GM15510 (cell line): Measurements from ENCODE around the gene COL12A1.

Experiments
- POLR2A ChIP-seq: IDR thresholded peaks from 3 replicates; pipeline ENCODE4 v1.6.1; 2011; ENCODE audit warnings: borderline replicate concordance; ENCODE audit not compliant: insufficient read length; ENCODE audit errors: extremely low read depth

Gene COL12A1

DNA sequence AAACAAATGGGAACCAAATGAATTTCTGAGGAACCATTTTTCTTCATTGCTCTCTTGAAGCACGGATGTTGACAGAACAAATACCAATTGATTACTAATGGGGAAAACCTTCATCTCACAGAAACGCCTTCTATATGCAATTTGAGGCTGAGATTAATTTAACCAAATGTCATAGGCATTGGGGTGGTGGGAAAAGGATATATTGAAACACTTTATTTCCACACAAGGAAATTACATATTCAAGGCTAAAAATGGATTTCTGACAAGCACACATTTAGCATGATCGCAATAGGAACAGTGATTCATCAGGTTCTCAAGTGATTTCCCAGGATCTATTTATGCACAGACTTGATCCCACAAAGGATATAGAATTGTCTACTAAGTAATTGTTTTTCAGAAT is 88.9 kb downstream of the COL12A1 start:
- no peak for TF ChIP-seq POLR2A

DNA sequence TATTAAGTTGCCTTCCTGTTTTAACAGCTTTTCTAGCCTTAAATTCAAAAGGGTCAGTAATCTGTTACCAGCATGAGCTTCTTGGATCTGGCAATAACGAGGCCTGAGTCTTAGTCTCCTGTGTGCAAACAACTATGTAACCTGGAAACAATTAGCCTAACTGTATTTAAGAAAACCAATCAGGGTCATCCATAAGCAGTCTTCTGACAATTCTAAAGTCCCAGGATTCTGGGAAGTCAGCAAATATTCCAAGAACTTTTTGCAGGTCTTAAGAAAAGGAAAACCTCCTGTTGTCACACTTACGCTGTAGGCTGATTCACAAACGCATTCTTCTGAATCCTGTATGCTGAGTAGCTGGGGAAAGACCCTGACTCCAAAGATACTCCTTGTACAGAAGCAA is 90.4 kb downstream of the COL12A1 start:
- no peak for TF ChIP-seq POLR2A

DNA sequence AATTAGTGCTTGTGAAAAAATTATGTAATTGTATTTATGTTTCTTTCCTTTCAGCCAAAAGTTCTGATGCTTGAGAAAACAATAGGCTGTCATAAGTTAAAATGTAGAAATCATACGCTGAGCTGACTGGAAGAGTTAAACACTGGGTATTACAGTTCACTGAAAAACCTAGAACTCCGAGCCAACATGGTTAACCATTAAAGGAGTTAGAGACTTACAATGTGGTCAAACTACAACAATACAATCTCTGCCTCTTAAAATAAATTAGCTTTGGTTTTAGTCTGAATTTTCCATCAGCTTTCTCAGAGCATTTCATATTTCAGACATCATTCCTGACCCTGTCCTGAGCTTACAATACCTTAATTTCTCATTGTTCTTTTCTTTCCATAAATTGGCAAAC is 91.0 kb downstream of the COL12A1 start:
- TF ChIP-seq POLR2A: no peak

DNA sequence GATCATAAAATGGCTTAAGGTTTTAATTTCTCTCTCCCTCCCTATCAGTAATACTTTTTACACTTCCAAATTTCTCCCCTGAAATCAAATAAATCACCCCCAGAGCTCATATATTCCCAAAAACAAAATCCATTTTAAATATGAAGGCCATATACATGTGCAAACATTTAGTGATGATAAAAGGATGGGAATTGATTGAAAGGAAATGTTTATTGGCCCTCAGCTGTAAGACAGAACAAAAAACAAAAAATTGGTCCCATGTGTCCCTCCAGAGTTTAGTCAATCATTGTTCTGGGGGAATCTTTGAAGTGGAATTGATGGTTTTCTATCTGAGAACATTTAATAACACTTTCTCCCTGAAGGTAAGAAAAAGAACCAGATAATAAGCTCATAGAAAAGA is 91.7 kb downstream of the COL12A1 start:
- TF ChIP-seq POLR2A: no peak

DNA sequence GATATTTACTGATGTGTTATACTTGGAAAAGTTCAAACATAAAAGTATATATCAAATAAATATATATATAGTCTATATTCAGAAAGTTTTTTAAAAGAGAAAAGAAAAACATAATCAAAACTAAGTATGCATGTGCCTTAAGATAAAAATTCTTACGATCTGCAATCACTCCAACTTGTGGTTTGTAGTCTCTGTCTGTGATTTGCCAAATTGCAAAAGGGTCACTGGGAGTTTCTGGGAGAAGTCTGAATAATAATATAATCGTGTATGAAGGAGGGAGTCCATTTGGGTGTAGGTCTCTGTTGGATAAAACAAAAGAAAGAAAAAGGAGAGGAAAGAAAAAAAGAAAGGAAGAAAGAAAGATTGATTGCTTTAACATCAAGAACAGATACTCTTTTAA is 92.4 kb downstream of the COL12A1 start:
- TF ChIP-seq POLR2A: no peak

DNA sequence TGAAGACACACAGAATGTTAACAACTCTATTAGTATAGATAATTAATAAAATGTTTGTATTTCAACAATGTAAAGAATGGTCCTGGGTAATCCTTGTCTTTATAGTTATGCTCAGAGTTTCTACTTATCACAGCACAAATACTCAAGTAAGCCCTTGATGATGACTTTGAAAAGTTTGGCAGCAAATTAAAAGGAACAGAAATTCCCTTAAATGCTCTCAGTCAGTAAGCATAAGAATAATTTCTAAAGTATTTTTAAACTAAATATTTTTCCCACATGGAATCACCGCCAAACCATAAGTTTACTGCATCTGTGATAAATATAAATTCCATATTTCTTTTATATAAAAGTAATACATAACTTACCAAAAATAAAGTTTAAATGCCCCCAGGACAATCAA is 96.1 kb downstream of the COL12A1 start:
- no peak for TF ChIP-seq POLR2A

DNA sequence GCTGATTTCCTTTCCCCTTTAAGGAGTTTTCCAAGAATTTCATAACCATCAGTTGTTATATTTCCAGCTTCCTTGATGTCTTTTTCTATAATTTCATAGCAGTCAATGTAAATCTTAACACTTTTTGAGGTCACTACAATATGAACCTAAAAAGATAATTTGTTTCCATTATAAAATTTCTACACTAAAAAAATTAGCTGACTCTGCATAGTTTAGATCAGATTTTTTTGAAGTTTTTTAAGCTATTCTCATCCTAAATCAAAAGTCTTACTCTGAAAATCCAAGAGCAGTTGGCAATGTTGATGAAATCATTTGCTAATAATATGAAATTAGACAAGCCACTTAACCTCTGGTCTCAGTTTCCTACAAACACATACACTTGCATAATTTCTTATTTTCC is 96.8 kb downstream of the COL12A1 start:
- TF ChIP-seq POLR2A: no peak

DNA sequence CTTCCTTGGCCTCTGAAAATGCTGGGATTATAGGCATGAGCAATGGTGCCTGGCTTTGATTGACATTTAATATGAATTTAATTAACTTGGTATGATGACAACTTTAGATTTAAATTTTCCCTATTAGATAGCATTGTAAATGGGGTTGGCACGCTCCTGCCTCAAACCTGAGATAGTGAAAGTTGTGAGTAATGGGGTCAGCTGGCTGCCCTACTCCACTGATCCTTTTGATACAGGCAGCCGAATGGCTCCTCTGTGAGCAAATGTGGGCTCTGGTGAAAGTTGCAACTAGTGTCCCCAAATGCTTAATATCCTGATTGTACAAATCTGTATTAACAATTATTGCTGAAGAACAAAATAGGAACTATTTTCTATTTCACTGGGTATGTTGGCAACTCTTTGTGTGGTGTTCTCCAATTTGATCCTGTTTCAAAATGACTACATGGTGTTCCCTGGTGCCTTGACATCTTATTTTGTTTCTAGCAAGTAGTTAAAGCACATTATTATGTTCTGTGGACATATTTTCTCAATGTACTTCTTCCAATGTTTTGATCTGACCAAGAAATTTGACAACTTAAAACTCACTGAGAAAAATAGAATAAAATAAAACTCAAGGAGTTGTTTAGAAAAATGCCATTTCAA is 97.4 kb downstream of the COL12A1 start:
- no peak for TF ChIP-seq POLR2A

DNA sequence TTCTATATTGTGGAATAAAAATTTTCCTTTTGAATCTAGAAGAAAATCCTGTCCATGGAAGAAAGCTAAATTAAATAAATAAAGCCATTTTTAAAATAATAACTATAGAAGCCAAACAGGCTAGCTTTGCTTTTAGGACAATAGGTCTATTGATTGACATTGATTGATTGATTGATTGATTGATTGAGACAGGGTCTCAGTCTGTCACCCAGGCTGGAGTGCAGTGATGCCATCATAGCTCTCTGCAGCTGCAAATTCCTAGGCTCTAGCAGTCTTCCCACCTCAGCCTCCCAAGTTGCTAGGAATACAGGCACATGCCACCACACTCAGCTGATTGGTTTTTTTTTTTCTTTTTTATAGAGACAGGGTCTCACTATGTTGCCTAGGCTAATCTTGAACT is 97.9 kb downstream of the COL12A1 start:
- no peak for TF ChIP-seq POLR2A

DNA sequence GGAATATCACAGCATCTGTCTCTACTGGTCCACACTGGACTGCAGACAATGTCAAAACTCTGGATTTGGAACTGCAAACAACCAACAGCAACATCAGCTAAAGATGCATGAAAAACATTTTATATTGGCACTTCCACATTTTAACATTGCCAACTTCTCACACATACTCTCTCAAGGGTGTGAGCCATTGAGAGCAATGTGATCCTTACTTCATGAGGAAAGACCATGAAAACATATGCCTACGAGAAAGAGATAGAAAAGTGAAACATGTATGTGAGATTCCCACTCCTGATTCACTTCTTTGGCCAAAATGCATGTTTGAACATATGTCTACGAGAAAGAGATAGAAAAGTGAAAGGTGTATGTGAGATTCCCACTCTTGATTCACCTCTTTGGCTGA is 99.4 kb downstream of the COL12A1 start:
- TF ChIP-seq POLR2A: no peak

DNA sequence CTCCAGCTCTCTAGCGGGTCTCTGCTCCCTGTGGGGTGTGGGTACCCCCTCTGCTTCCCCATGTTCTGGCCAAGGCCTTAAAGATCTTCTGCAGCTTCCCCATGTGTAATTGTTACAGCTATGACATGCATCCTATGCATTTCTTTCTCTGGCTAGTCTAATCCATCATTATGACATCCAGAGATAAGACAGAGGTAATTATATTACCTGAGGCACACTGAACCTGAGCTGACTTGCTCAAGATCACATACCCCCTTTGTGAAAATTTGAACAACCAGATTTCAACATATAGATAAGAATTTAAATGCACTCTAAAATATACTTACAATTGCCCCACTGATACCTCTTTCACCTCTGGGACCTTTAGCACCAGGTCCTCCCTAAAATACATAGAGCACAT is 102.4 kb downstream of the COL12A1 start:
- no peak for TF ChIP-seq POLR2A

DNA sequence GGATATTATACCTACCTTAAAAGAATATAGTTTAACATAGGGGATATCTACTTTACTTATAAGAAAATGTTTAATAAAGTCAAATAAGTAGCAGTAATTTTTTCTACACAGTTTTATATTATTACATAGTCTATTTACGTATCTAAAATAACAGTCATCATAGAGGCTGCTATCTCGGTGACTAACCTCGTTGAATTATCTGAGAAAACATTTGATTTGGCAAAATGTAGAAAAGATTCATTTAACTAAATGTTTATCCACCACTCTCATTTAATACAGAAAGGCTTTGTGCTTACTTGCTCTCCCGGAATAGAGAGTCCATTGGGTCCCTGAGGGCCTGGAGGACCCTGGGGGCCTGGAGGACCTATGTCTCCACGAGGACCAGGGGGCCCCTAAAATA is 103.6 kb downstream of the COL12A1 start:
- TF ChIP-seq POLR2A: no peak

DNA sequence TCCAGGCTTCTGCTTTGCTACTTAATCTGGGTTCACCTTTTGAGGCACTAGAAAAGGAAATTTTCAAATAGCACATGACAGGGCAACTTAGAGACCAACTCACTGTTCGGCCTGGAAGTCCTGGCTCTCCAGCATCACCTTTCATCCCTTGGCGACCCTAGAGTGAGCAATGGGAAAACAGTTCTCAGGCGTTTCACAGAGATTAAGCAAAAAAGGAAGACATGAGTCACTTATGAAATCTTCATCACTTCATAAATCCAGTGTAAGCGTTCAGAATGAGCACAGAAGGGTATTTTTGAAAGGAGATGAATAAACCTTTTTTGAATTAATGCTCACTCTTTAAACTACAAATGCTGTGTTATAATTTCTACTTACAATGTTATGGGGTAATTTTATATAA is 104.0 kb downstream of the COL12A1 start:
- TF ChIP-seq POLR2A: no peak

DNA sequence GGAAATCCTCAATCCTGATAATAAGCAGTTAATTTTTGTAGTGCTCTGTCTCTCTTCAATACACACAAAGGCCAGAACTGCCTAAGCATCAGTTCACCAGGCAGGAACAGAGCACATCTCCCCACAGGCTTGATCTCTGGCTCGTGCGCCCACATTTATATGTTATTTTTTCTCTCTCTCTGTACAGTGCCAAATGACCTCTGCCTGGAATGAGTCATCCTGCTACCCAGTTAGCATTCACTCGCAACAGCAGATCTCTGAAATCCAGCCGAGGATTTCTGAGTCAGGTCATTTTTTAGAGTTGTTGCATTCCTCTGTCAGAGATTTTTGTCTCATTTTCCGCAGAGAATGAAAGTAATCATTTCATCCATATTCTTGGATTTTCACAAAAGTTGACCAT is 107.1 kb downstream of the COL12A1 start:
- no peak for TF ChIP-seq POLR2A

DNA sequence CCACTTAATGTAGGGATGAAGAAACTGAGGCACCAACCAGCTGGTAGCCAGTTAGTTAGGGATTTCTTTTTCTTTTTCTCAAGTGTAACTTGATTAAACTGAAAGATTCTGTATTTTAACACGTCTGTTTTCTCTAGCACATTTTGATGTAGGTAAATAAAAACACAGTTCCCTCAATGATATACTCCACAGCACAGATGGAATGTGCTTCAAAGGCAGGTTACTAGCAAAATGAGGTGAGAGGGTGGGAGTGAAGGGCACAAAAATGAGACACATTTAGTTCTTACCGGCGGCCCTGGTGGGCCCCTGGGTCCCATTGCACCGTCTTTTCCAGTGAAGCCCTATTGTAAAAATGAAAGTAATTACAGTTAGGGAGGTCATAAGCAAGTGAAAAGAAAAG is 108.9 kb downstream of the COL12A1 start:
- no peak for TF ChIP-seq POLR2A

DNA sequence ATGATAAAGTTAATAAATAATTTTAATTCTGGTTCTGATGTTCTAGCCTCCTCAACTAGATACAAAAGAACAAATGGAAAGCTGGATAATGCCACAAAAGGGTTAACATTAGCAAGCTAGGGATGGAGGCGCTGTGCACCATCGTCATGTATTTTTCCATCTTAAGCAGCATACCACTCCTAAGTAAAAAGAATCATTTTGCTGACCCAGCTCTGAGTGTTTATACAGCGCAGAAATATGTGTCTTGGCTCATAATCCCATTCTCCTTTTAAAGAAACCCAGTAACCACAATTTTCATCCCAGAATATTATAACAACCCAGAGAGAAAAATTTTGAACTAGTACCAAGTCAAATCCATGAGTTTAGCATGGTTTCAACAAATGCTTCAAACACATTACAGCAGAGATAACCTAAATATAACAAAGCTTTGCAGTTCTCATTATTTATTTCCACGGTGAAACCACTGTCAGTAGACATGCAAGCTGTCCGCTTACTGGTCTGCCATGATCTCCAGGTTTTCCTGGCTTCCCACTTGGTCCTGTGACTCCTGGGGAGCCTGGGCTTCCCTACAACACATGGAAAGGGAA is 111.1 kb downstream of the COL12A1 start:
- no peak for TF ChIP-seq POLR2A
